ENCODE data around the gene SELENON. TPM values are rescaled to one million over a fixed set of nuclear protein-coding genes. Genes with fewer than 3 reads are reported as not detected.

The SELENON gene
- total and polyA plus RNA-seq, 2 of the 13 experiments (the other 11 are each of a cell fraction or from before 2014, with no cell fraction given) = 3.8 to 8.0 TPM

GRCh38 chr1:25820247-25821111 lies 20.5 kb downstream of the SELENON start (continued):
- TF ChIP-seq ZNF850 (CRISPR knock-in tag; conservative IDR thresholded peaks at IDR 0.05) = no peak
- no peak; the same call in 1 of the 2 replicates for TF ChIP-seq ZNF253 (CRISPR knock-in tag; IDR thresholded peaks at IDR 0.05; ENCODE audit: borderline replicate concordance)
- TF ChIP-seq RARA (CRISPR knock-in tag; IDR thresholded peaks at IDR 0.05) = no peak
- peak; percentile 65; the same call in 1 of the 2 replicates for TF ChIP-seq ZGPAT (CRISPR knock-in tag; IDR thresholded peaks at IDR 0.05)
- no peak for TF ChIP-seq HOXA7 (CRISPR knock-in tag; IDR thresholded peaks at IDR 0.05)
- TF ChIP-seq PAX8 (CRISPR knock-in tag; IDR thresholded peaks at IDR 0.05; ENCODE audit: borderline replicate concordance) = no peak
- peak; percentile 48; the same call in 1 of the 2 replicates for TF ChIP-seq TBX2 (CRISPR knock-in tag; IDR thresholded peaks at IDR 0.05; ENCODE audit: borderline replicate concordance)
- no peak for TF ChIP-seq PBX3 (CRISPR knock-in tag; IDR thresholded peaks at IDR 0.05; ENCODE audit: borderline replicate concordance)
- TF ChIP-seq ZNF274 (CRISPR knock-in tag; IDR thresholded peaks at IDR 0.05) = no peak
- TF ChIP-seq ZNF800 (CRISPR knock-in tag; IDR thresholded peaks at IDR 0.05) = no peak
- TF ChIP-seq ESRRA (CRISPR knock-in tag; IDR thresholded peaks at IDR 0.05; ENCODE audit: low read depth) = peak; percentile 75; the same call in 1 of the 2 replicates
- TF ChIP-seq ZNF747 (CRISPR knock-in tag; IDR thresholded peaks at IDR 0.05; ENCODE audit: borderline replicate concordance) = no peak
- TF ChIP-seq NAIF1 (CRISPR knock-in tag; IDR thresholded peaks at IDR 0.05; ENCODE audit: borderline replicate concordance) = no peak
- no peak for TF ChIP-seq KDM3A (CRISPR knock-in tag; IDR thresholded peaks at IDR 0.05; ENCODE audit: low read depth)
- no peak for TF ChIP-seq KMT2A (CRISPR knock-in tag; IDR thresholded peaks at IDR 0.05)
- TF ChIP-seq ZNF121 (CRISPR knock-in tag; IDR thresholded peaks at IDR 0.05) = no peak
- no peak for TF ChIP-seq ARNT (IDR thresholded peaks at IDR 0.05)
- no peak for TF ChIP-seq SP140L (CRISPR knock-in tag; IDR thresholded peaks at IDR 0.05; ENCODE audit: borderline replicate concordance)
- no peak for TF ChIP-seq ZNF567 (CRISPR knock-in tag; IDR thresholded peaks at IDR 0.05; ENCODE audit: borderline replicate concordance)
- no peak for TF ChIP-seq CEBPZ (IDR thresholded peaks at IDR 0.05; ENCODE audit: low read length)
- 0 out of 2 replicates have a peak, but pooled peaks have one; percentile 89 for TF ChIP-seq ZBTB8A (CRISPR knock-in tag; IDR thresholded peaks at IDR 0.05; ENCODE audit: borderline replicate concordance, low read depth)
